ENCODE data around the gene BTN3A1.
"Not testable (repeated sequence)": the region's sequence is repeated elsewhere in the genome, so short reads cannot be mapped to it uniquely, and the experiment has no call there.

The BTN3A1 gene

GRCh38 chr6:26415791-26416190 is 13.7 kb downstream of the BTN3A1 start:
- POLR2A ChIA-PET, result no interaction called here

GRCh38 chr6:26416288-26416687 is 14.2 kb downstream of the BTN3A1 start:
- ChIA-PET CTCF (no interaction called here), POLR2A (no interaction called here)
- DNase-seq (ENCODE audit: extremely low spot score), result no peak
- TF ChIP-seq CTCF (IDR thresholded peaks at IDR 0.05; ENCODE audit: control extremely low read depth, extremely low read depth, low read depth, missing control alignments), result no peak

More at GRCh38 chr6:26415791-26416190, 13.7 kb downstream of the BTN3A1 start:
- CTCF ChIA-PET, result no interaction called here
- TF ChIP-seq CTCF (IDR thresholded peaks at IDR 0.05; ENCODE audit: control extremely low read depth, extremely low read depth, low read depth, missing control alignments), result no peak
- no peak for DNase-seq (ENCODE audit: extremely low spot score)

GRCh38 chr6:26418077-26418476 is 16.0 kb downstream of the BTN3A1 start:
- CTCF ChIA-PET, result interaction anchor here (1.4 kb wide), 1 partner anchor 21 kb away, joined by 6 read pairs; no protein-coding TSS in a partner anchor
- POLR2A ChIA-PET; DNase-seq (ENCODE audit: extremely low spot score): not testable (repeated sequence)

GRCh38 chr6:26418795-26419194 is 16.7 kb downstream of the BTN3A1 start:
- CTCF ChIA-PET, result interaction anchor here (1.3 to 1.4 kb wide), 3 partner anchors 12 to 84 kb away, joined by 3 to 6 read pairs (median 4); no protein-coding TSS in a partner anchor
- POLR2A ChIA-PET; DNase-seq (ENCODE audit: extremely low spot score): not testable (repeated sequence)

GRCh38 chr6:26420688-26421171 is 18.7 kb downstream of the BTN3A1 start:
- peak; percentile 33 for DNase-seq (ENCODE audit: extremely low spot score)
- ChIA-PET POLR2A (no interaction called here), CTCF (interaction anchor here (0.7 to 1.9 kb wide), 6 partner anchors 10 to 148 kb away, joined by 3 to 7 read pairs (median 4); partner anchors contain the start of gene BTN2A2)
- TF ChIP-seq CTCF (IDR thresholded peaks at IDR 0.05; ENCODE audit: control extremely low read depth, extremely low read depth, low read depth, missing control alignments), result peak; percentile 32

- DNase-seq (ENCODE audit: extremely low spot score), result peak; percentile 84
- ChIA-PET POLR2A (no interaction called here), CTCF (interaction anchor here (0.7 to 1.9 kb wide), 4 partner anchors 23 to 149 kb away, joined by 3 to 7 read pairs (median 4); partner anchors contain the start of gene BTN2A2)
- TF ChIP-seq CTCF (IDR thresholded peaks at IDR 0.05; ENCODE audit: control extremely low read depth, extremely low read depth, low read depth, missing control alignments), result no peak
These were observed 19.4 kb downstream of the BTN3A1 start for GRCh38 chr6:26421259-26422144.

GRCh38 chr6:26422329-26422728 is 20.3 kb downstream of the BTN3A1 start:
- no peak for TF ChIP-seq CTCF (IDR thresholded peaks at IDR 0.05; ENCODE audit: control extremely low read depth, extremely low read depth, low read depth, missing control alignments)
- POLR2A ChIA-PET, result no interaction called here
- CTCF ChIA-PET, result interaction anchor here (1.3 kb wide), 1 partner anchor 24 kb away, joined by 3 read pairs; no protein-coding TSS in a partner anchor
- DNase-seq (ENCODE audit: extremely low spot score), result no peak

All from GM10248 (cell line).